Liver (tissue), 3 donors: ENCODE measurements around the gene RHOG.
"Not testable (repeated sequence)": the region's sequence is repeated elsewhere in the genome, so short reads cannot be mapped to it uniquely, and the experiment has no call there.

Experiments
- FOXA1 ChIP-seq: IDR thresholded peaks from 2 replicates; pipeline ENCODE4 v1.6.1; 2016; ENCODE audit warnings: antibody characterized with exemption
- GABPA ChIP-seq, 2 donors: IDR thresholded peaks in 1 of 2; conservative IDR thresholded peaks in 1 of 2; 2 replicates each; pipeline ENCODE4 v1.6.1; 2016; ENCODE audit warnings: antibody characterized with exemption in 2 of 2, mild to moderate bottlenecking in 1 of 2, moderate library complexity in 1 of 2
- JUND ChIP-seq, 2 donors: IDR thresholded peaks; 2 replicates each; pipeline ENCODE4 v1.6.1; 2016; ENCODE audit warnings: antibody characterized with exemption in 2 of 2
- RAD21 ChIP-seq, 2 donors: IDR thresholded peaks; 2 replicates each; pipeline ENCODE4 v1.6.1; 2016; ENCODE audit warnings: antibody characterized with exemption in 2 of 2, mild to moderate bottlenecking in 2 of 2
- SP1 ChIP-seq: IDR thresholded peaks from 2 replicates; pipeline ENCODE4 v1.6.1; 2018; ENCODE audit warnings: antibody characterized with exemption, mild to moderate bottlenecking
- YY1 ChIP-seq: IDR thresholded peaks from 2 replicates; pipeline ENCODE4 v1.6.1; 2016; ENCODE audit warnings: antibody characterized with exemption, mild to moderate bottlenecking
- TF ChIP-seq, protein P1 (sequence below): fragments of 150-350 bp; IDR thresholded peaks from 2 replicates; pipeline ENCODE4 v1.5.1; 2017; ENCODE audit warnings: improper control_type of control experiment, low read depth, low read length; ENCODE audit not compliant: missing input control
- TF ChIP-seq, protein P2 (sequence below): IDR thresholded peaks from 2 replicates; pipeline ENCODE4 v1.6.1; 2016; ENCODE audit warnings: antibody characterized with exemption
- donor health status: healthy.
- donor health status: healthy.

DNA sequence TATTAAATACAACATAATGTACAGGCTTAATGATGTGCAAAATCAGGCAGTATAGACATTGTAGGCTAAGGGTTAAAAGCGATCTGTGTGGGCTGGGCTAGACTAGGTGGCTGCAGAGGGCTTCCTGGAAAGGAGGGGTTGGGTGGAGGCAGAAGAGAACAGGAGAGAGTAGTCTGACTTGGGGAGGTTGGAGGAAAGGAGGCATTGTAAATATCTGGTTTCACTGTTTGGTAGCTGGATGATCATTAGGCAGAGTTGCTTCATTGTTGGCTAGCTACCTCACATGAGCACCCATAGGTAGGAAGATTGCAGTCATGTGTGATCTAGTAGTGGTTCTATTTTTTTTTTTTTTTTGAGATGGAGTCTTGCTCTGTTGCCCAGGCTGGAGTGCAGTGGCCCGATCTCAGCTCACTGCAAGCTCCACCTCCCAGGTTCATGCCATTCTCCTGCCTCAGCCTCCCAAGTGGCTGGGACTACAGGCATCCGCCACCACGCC, 20.2 kb upstream of the RHOG start:
- not testable (repeated sequence) for TF ChIP-seq GABPA (IDR thresholded peaks at IDR 0.05 in 1 of 2, conservative IDR thresholded peaks at IDR 0.05 in 1 of 2); YY1; JUND (IDR thresholded peaks at IDR 0.05); SP1; FOXA1; RAD21 (IDR thresholded peaks at IDR 0.05)
- TF ChIP-seq, protein P1, sequence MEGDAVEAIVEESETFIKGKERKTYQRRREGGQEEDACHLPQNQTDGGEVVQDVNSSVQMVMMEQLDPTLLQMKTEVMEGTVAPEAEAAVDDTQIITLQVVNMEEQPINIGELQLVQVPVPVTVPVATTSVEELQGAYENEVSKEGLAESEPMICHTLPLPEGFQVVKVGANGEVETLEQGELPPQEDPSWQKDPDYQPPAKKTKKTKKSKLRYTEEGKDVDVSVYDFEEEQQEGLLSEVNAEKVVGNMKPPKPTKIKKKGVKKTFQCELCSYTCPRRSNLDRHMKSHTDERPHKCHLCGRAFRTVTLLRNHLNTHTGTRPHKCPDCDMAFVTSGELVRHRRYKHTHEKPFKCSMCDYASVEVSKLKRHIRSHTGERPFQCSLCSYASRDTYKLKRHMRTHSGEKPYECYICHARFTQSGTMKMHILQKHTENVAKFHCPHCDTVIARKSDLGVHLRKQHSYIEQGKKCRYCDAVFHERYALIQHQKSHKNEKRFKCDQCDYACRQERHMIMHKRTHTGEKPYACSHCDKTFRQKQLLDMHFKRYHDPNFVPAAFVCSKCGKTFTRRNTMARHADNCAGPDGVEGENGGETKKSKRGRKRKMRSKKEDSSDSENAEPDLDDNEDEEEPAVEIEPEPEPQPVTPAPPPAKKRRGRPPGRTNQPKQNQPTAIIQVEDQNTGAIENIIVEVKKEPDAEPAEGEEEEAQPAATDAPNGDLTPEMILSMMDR = not testable (repeated sequence)
- TF ChIP-seq, protein P2, sequence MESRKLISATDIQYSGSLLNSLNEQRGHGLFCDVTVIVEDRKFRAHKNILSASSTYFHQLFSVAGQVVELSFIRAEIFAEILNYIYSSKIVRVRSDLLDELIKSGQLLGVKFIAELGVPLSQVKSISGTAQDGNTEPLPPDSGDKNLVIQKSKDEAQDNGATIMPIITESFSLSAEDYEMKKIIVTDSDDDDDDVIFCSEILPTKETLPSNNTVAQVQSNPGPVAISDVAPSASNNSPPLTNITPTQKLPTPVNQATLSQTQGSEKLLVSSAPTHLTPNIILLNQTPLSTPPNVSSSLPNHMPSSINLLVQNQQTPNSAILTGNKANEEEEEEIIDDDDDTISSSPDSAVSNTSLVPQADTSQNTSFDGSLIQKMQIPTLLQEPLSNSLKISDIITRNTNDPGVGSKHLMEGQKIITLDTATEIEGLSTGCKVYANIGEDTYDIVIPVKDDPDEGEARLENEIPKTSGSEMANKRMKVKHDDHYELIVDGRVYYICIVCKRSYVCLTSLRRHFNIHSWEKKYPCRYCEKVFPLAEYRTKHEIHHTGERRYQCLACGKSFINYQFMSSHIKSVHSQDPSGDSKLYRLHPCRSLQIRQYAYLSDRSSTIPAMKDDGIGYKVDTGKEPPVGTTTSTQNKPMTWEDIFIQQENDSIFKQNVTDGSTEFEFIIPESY = not testable (repeated sequence)
